HG02623 (cell line): ENCODE data around the gene AKT3.
"Not testable (repeated sequence)": the region's sequence is repeated elsewhere in the genome, so short reads cannot be mapped to it uniquely, and the experiment has no call there.

Source experiments
- ATAC-seq: cut with Tn5 transposase; IDR thresholded peaks from one replicate; pipeline ENCODE4 v1.9.1; 2021; ENCODE audit warnings: moderate library complexity; ENCODE audit not compliant: unreplicated experiment

The AKT3 gene

DNA sequence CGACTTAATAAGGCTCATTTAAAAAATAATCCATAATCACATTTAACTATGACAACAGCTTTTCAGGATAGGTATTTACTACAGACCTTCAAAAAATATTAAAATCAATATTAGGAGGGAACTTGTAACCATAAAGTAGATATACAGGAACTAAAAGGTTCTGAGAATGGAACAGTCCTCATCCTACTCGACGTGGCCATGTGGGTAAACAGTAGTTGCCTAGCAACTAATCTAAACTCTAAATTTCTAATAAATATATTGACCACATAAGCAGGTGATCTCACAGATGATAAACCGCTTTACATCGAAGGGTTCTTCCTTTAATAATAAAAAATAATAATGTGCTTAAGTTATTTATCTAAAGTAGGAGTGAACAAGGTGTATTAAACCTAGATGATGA is 7.9 kb downstream of the AKT3 start:
- no peak for ATAC-seq

DNA sequence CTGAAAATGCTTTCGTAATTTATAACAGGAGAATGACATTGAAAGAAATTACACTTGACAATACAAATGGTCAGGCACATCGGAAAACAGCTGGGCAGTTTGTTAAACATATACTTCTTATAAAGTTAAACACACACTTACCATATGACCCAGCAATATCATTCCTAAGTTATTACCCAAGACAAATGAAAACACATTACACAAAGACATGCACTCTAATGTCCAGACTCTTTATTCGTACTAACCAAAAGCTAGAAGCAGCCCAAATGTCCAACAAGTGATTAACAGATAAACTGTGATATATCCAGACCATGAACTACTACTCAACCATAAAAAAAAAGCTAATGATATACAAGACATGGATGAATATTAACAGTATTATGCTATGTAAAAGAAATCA is 8.5 kb downstream of the AKT3 start:
- no peak for ATAC-seq

DNA sequence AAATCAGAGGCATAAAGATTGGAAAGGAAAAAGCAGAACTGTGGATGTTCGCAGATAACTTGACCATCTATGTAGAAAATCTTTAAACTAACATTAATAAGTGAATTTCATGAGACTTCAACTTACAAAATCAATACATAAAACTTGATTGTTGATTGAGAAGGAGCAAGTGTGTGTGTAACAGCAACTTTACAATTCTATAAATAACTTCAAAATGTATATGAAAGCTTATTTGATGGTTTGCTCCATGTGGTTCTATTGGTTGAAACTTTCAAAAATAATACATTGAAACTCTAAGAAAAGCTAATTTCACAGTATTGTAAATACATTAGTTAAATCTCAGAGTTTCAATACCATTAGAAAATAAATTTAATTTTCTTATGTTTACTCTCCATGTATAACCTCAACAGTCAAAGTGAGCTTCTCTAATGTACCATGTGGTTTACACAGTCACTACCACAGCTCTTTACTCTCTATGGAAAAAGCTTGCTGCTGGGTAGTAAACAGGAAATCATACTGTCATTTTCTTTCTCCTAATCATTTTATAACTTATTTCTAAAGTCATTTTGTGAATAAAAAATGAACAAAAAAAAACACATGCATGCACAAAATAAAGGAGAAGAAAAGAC is 12.0 kb downstream of the AKT3 start:
- ATAC-seq, result no peak

DNA sequence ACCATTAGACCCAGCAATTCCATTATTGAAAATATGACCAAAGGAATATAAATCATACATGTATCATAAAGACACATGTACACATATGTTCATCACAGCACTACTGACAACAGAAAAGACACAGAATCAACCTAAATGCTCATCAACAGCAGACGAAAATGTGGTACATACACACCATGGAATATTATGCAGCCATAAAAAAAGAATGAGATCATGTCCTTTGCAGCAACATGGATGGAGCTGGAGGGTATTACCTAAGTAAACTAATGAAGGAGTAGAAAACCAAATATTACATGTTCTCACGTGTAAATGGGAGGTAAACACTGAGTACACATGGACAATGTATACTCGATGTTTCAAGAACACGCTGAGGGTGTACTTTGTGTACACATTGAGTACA is 15.9 kb downstream of the AKT3 start:
- no peak for ATAC-seq

DNA sequence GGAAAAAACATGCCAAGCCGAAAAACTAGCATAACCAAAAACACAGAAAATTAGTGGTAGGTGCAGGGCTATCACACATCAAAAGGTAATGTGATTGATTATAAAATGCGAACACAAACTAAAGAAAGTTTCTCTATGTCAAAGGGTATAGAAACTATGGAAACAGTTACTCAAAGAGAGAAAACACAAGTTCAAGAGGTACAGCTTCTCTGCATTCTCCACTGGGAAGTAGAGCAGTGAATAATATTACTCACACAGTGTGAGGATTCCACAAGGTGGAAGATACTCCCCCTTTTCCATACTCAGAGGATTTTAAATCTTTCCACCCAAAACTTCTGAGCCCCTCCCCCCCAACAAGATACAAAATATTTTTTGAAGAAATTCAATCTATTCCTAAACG is 18.6 kb downstream of the AKT3 start:
- ATAC-seq, result no peak

DNA sequence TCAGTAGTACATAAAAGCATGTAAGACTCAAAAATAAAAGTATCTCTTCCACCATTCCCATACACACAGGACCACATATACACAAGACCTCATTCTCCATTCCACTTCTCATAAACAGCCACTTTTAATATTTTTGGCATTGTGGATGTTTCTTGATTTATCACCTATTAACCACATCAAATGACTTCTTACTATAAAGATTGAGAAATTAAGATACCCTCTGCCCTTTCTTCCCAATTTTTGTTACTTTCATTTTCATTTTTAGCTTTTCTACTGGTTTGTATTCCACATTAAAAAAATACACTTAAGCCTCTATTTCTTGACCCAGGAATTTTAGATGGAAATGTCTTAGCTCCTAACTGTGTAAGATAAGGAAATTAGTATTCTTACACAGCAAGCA is 22.8 kb downstream of the AKT3 start:
- no peak for ATAC-seq

DNA sequence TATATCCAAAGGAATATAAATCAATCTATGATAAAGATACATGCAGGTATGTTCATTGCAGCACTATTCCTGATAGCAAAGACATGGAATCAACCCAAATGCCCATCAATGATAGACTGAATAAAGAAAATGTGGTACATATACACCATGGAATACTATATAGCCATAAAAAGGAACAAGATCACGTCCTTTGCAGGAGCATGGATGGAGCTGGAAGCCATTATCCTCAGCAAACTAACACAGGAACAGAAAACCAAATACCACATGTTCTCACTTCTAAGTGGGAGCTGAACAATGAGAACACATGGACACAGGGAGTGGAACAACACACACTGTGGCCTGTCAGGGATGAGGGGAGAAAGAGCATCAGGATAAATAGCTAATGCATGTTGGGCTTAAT is 25.1 kb downstream of the AKT3 start:
- ATAC-seq, result not testable (repeated sequence)

DNA sequence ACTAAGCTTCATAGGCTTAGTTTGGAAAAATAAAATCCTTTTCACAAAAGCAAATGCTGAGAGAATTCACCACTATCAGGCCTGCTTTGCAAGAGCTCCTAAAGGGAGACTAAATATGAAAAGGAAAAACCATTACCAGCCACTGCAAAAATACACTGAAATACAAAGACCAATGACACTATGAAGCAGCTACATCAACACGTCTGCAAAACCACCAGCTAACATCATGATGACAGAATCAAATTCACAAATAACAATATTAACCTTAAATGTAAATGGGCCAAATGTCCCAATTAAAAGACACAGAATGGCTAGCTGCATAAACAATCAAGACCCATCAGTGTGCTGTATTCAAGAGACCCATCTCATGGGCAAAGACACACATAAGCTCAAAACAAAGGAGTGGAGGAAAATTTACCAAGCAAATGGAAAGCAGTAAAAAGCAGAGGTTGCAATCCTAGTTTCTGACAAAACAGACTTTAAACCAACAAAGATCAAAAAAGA is 28.8 kb downstream of the AKT3 start:
- ATAC-seq, result no peak

DNA sequence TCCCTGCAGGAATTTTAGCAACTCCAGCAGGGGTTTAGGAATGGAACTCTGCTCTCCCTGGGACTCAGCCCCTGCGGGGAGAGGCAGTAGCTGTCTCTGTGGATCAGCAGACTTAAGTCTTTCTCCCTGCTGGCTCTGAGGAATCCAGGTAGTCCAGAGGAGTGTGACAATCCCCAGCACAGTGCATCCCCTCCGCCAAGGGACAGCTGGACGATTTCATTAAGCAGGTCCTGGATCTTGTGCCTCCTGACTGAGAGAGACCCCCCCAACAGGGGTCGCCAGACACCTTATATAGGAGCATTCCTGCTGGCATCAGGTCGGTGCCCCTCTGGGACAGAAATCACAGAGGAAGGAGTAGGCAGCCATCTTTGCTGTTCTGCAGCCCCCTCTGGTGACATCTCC is 30.6 kb downstream of the AKT3 start:
- no peak for ATAC-seq

DNA sequence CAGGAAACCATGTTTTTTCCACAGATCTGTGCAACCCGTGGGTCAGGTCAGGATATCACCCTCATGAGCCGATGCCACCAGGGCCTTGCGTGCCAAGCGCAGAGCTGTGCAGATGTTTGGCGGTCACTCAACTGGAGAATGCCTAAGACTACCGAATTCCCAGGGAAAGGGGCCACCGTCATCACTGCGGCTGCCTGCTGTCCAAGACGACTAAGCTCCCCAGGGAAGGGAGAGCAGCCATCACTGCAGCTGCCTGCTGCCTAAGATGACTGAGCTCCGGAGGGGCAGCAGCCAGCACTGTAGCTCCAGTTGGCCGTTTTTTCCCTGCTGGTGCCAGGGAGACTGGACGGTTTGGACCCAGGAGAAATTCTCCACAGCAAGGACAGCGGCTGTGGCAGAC is 31.1 kb downstream of the AKT3 start:
- ATAC-seq, result no peak

DNA sequence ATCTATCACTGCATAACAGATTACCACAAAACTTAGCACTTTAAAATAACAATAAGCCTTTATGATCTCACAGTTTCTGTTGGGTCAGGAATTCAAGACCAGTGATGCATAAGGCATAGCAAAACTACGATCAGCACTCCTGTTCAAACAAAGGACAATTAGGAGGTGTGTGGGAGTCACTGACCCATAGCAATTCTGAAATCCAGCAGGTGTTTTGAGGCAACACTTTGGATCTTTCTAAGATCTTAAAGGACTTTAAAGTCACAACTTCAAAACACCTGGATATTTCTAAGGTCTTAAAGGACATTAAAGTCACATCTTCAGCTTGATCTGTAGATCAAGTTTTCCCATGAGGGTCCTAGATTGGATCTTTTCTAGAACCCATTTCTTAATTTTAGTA is 35.3 kb downstream of the AKT3 start:
- no peak for ATAC-seq

DNA sequence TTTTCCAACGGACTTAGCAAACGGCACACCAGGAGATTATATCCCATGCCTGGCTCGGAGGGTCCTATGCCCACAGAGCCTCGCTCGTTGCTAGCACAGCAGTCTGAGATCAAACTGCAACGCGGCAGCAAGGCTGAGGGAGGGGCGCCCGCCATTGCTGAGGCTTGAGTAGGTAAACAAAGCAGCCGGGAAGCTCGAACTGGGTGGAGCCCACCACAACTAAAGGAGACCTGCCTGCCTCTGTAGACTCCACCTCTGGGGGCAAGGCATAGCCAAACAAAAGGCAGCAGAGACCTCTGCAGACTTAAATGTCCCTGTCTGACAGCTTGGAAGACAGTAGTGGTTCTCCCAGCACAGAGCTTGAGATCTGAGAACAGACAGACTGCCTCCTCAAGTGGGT is 42.7 kb downstream of the AKT3 start:
- ATAC-seq, result not testable (repeated sequence)

DNA sequence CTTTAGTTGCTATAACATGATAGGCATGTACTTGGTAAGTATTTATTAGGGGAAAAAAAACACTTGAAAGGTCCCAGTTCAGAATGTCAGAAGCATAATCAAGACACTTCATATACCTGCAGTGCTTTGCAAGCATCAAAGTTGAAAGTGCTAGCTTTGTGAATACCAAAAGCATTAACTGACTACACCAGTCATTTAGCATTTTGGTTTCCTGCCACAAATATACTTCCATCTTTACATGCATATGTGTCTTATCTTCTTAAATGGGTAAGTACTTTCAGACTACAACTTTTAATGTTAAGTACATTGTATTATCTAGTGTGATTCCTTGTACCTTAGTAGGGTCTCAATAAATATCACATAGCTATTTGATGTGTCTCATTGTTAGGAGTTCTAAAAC is 43.7 kb downstream of the AKT3 start:
- no peak for ATAC-seq

DNA sequence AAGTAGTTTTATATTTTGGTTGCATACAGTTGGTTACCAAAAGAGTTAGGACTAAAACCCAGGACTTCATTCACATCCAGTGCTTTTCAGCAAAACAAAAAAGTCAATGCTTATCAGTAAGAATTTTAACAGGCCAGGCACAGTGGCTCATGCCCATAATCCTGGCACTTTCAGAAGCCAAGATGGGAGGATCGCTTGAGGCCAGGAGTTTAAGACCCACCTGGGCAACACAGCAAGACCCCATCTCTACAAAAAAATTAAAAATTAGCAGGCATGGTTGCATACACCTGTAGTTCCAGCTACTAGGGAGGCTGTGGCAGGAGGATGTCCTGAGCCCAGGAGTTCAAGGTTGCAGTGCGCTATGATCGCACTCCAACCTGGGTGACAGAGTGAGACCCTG is 47.3 kb downstream of the AKT3 start:
- ATAC-seq, result no peak

DNA sequence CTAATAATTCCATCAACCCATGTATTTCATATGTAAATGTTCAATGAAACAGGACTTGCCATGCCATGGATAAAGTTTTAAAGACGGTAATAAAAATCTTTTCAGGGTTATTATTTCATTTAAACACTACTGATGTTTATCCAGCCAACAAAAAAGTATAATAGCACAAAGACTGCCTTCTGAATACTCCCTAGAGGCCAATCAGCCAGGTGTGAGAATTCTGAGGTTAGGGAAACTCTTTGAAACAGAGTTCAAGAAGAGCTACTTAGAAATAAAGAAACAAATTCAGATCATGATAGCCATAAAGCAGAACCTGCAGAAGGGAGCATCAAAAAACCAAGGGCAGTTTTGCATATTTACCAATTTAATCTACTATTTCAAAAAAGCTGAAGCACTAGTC is 48.7 kb downstream of the AKT3 start:
- no peak for ATAC-seq

DNA sequence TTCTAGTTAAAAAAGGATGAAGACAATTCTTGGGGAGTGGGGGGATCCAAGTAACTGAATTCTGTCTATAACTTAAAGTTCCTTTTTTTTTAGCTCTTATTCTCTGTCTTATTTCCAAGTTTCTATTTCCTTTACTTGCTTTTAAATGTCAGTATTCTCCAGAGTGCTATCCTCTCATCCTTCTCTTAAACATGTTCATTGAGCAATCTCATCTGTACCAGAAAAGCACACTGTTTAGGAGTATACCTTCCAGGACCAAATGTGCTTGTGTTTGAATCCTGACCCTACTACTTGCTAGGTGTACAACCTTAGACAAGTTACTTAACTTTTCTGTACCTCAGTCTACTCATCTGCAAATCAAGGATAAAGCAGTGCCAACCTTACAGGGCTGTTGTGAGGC is 50.1 kb downstream of the AKT3 start:
- no peak for ATAC-seq

DNA sequence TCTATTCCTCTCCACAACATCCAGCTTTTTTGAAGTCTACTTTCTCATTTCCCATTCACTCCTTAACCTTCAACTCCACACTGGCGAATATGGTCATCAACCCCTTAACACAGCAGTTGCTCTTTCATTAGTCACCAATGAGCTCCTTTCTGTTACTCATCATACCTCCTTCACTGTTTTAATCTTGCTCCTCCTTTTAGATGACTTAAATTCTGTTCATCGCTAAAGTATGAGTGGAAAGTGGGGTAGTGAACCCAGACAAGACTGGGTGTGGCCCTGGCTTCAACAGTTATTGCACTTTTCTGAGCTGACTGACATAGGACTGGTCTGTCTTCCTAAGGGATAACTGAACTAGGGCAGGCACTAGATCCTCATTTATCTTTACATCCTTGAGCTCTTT is 51.3 kb downstream of the AKT3 start:
- ATAC-seq, result no peak

DNA sequence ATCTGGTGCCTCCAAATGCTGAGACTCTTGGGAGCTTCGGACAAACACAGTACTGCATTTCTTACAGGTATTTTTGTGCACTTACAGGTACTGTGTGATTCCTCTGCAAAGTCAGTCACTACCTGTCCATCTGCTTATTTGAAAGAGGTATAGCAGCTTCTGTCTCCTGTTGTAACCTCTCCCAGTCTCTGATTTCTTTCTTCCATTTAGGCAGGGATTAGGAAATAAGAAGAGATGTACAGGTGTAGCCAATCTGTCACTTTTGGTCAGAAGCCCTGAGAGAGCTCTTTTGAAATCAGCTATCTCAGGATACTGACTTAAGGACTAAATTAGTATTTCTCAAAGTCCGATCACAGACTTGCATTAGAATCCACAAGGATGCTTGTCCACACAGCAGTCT is 54.0 kb downstream of the AKT3 start:
- no peak for ATAC-seq

DNA sequence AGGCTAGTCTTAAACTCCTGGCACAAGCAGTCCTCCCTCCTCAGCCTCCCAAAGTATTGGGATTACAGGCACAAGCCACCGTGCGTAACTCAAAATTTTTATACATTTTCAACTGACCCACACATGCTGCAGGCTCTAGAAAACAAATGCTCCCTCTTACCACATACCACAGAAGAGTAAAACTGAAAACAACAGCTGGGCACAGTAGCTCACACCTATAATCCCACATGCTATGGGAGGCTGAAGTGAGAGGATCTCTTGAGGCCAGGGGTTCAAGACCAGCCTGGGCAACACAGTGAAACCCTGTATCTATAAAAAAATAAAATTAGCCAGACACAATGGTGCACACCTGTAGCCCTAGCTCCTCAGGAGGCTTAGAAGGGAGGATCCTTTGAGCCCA is 56.7 kb downstream of the AKT3 start:
- ATAC-seq, result no peak

DNA sequence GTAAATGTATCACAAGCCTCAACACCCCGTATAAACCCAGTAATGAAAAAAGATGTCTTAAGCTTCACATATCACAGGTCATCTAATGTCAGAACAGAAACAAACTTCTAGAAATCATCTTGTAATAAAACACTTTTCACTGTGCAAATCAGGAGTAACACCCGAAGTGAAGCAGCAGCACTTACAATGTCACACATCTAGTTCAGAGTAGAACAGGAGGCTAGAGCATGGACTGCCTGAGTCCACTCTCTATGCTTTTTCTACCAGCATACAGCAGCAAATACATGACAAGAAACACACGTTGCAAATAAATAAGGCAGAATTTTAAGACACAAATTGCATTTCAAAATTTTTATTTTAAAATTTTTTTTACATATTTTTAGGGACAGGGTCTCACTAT is 57.2 kb downstream of the AKT3 start:
- no peak for ATAC-seq

DNA sequence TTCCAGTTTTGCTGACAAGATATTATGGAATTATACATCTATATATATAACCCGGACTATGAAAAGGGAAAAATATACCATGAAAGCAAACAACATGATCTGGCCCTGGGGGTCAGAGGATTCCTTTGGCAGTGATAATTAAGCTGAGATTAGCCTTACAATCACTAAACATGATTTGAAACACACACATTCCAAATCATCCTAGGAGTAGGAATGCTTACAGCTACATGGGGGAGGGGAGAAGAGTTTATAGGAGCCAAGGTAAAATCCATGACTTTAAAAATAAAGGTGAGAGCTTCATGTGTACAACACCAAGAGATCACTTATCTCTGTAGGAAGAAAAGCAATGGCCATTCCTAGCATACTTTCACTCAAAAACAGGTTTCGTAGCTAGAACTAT is 57.6 kb downstream of the AKT3 start:
- ATAC-seq, result no peak

DNA sequence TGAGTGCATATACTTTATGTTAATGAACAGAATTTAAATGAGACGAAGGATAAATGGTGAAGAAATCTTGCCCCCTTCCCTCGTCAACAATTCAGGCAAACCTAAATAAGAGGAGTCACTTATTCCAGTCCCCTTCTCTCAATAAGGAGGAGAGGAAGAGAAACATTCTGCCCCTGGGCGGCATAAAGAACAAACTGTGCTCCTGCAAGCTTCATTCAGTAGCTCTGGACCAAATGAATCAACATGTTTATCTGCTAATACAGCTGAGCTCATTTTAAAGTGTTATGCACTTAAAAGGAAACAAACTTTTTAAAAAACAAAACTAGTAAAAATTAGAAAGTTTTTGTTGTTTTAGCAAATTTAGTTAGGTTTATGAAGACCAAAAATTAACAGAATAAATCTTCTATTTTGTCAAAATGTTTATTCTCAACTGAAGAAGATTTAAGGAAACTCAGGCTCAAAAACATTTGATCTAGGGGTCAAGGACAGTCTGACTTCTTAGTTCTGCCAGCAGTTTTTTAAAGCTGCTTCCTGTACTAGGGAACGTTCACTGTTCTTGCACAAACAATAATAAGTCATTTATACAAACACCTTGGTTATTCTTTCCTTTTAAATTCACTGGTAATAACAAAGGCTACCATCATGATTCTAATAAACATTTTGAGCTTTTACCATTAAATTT is 58.3 kb downstream of the AKT3 start:
- no peak for ATAC-seq

DNA sequence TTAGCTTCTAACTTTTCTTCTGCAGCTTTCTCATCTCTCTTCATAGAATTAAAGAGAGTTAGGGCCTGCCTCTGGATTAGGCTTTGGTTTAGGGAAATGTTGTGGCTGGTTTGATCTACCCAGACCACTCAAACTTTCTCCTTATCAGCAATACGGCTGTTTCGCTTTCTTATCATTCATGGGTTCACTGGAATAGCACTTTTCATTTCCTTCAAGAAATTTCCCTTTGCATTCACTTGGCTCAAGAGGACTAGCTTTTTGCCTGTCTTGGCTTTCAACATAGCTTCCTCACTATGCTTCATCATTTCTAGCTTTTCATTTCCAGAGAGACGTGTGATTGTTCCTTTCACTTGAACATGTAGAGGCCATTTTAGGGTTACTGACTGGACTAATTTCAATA is 59.6 kb downstream of the AKT3 start:
- ATAC-seq, result no peak
